ENCODE measurements around the gene MST1R.
"Not testable (repeated sequence)": the region's sequence is repeated elsewhere in the genome, so short reads cannot be mapped to it uniquely, and the experiment has no call there.

Gene MST1R

DNA sequence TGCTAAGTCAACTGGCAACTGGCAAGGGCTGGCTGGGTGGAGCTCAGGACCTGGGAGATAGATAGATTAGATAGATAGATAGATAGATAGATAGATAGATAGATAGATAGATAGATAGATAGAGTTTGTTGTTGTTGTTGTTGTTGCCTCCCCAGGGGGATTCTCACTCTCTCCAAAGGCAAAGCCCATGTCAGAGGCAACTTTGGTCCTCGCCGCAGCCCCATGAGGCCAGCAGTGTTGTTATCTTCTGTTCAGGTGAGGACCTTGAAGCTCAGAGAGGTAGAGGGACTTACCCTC, 7.4 kb upstream of the MST1R start:
- no peak for DNase-seq

- DNase-seq = no peak
Measured at GRCh38 chr3:49910409-49911123, 6.9 kb upstream of the MST1R start.

GRCh38 chr3:49908373-49909199, 4.9 kb upstream of the MST1R start:
- no peak for DNase-seq

- DNase-seq = peak; percentile 31
Measured at GRCh38 chr3:49906073-49906743, 2.5 kb upstream of the MST1R start.

GRCh38 chr3:49904448-49904847, 775 bp upstream of the MST1R start:
- DNase-seq = not testable (repeated sequence)

DNA sequence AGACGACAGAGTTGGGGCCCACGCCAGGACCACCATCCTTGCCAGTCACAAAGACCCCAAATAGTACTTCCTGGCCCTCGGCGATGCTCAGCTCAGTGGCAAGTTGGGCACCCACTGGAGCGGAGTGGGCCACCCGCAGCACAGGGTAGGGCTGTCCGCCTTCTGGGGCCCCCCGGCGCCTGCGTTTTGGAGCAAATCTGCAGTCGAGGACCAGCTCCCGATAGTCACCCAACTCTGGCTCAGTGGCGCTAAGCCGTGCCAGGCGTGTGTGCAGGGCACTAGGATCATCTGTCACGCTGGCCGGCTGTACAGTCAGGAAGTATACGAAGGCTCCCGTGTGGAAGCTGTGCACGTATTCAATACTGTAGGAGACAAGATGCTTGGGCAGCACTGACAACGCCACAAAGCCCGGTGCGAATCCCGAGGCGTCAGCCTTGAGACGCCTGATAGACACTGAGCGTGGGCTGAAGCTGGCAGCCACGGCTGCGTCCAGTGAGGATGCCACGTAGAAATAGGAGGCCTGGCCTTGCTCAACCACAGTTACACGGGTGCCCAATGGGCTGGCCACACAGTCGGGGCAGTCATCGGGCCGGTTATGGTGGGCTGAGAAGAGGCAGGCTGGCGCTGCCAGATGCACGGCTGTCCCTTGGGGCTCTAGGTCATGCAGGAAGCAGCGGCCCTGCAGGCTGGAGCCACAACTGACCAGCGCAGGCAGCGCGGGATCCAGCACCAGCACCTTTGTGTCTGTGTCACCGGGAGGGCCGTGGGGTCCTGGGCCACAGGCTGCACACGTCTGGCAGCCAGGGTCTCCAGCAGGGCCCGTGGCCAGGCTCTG, 945 bp downstream of the MST1R start:
- DNase-seq = no peak

GRCh38 chr3:49901366-49902339, 2.0 kb downstream of the MST1R start:
- no peak for DNase-seq

- DNase-seq = no peak
Measured at GRCh38 chr3:49900491-49901153, 3.1 kb downstream of the MST1R start.

DNA sequence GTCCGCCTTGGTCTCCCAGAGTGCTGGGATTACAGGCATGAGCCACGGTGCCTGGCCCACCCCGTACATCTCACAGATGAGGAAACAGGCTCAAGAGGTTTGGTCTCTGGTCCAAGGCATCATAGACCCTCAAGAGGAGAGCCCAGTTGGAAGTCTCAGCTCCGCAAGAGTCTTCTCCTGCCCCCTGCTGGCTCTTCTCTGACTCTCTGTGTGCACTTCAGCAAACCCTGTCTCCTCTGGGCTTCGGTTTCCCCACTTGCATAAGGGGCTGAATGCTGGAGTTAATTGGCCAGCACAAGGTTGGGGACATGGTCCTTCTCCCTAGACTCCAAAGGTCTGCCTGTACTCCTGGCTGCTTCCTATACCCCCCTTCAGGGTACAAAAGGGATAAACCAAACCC, 3.9 kb downstream of the MST1R start:
- DNase-seq = no peak

DNA sequence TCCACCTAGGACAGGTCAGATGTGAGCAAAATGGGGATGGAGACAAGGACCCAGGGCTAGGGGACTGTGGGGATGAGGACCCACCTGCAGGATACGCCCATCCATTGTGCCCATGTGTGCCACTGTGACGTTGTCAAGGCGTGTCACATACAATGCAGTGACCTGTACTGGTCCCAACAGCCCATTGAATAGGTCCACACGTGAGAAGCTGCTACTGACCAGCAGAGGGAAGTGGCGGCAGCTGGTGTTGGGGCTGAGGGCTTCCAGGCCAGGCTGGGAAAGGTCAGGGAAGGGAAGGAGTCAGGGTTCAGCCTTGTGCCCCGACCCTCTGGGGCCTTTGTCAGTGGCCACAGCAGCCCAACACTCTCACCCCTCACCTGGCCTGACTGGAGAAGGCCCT, 4.7 kb downstream of the MST1R start:
- DNase-seq = no peak

- DNase-seq = no peak
Measured at GRCh38 chr3:49896345-49896744, 7.3 kb downstream of the MST1R start.

GRCh38 chr3:49895791-49896190, 7.9 kb downstream of the MST1R start:
- no peak for DNase-seq

- no peak for DNase-seq
Measured at GRCh38 chr3:49889296-49889695, 14.4 kb downstream of the MST1R start.

DNA sequence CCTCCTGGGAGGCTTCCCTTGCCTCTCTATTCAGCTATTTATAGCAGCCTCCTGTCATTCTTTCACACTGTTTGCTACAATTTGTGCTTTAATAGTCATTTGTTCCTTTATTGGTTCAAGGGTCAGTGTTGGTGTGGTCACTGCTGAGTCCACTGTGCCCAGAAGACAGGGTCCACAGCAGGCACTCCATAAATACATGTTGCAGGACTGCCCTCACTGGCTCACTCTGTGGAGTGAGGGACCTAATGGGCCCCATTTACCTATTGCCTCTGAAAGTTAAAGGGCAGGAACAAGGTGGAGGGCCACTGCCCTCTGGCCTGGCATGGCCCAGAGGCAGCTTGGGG, 16.8 kb downstream of the MST1R start:
- DNase-seq = no peak

GRCh38 chr3:49883998-49884397, 19.7 kb downstream of the MST1R start:
- no peak for DNase-seq

GRCh38 chr3:49882166-49882565, 21.5 kb downstream of the MST1R start:
- DNase-seq = no peak

DNA sequence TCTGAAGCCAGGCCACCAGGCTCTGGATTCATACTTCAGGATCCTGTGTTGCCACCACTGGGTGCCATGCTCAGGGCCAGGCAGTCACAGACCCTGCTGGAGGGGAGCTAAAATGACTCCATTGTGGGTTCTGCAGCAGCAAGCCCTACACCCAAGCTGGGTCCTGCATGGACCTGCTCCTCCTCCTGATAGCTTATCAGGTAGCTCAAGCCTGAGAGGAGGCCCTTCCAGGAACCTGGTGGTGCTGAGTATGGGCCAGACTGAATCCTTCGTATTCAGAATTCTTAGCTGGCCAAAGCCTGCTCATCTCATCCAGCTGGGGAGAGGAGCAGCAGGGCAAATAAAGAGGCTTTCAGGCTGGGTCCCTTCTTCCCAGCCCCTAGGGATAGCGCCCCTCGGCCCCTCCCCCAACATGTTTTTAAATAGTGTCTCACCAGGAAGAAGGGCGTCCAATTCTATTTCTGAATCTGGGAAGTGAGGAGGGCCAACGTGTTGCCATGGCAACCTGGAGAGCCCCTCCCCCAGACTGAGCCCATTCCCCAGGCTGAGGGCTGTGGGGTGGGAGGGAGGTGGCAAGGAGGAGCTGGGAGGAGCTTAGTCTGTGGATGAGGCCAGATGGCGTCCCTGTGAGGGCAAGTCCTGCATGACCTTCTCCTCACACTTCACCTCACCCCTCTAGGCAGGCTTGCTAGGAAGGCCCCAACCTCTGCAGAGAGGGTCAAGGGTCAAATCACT, 22.9 kb downstream of the MST1R start:
- no peak for DNase-seq

DNA sequence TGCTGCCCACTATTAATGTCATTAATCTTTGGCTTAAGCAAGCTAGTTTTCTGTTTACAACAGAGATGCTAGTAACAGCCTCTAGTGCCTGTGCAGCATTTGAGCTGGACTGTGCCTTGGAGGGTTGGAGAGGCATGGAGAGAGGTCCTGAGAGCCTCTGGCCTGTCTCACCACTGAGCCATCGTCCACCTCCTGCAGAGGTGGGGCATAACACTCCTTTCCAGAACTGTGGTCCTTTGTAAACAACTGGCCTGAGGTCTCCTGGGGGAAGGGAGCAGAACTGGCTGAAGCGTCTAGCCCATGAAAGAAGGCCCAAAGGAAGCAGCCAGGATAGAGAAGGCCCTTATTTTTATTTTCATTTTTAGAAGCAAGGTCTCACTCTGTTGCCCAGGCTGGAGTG, 24.0 kb downstream of the MST1R start:
- DNase-seq = no peak

GRCh38 chr3:49878686-49879085, 25.0 kb downstream of the MST1R start:
- no peak for DNase-seq

- no peak for DNase-seq
Measured at GRCh38 chr3:49877716-49878115, 26.0 kb downstream of the MST1R start.

DNA sequence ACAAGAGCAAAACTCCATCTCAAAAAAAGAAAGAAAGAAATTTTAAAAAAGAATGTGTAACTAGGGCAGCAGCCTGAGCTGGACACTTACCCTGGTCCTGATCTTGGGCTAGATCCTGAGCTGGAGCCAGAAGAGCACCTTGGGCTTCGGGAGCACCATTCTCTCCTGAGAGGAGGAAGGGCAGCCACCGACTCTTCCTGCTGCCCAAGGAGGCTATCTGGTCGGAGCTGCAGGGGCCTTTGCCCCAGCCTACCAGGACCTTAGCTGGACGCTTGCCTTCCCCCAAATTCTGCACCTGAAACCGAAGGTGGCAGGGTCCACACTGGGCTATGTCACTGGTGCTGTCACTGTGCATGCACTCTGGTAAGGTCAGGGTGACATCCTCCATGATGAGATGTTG, 27.1 kb downstream of the MST1R start:
- no peak for DNase-seq
